DOHH2 (cell line): ENCODE results near the gene USP9X.

Experiments
- H3F3A ChIP-seq: fragments of 200-600 bp; sonication (generic), shearing (Covaris generic); 2 replicates; pipeline ENCODE4 v1.6.0; 2016; ENCODE audit warnings: antibody characterized with exemption, mild to moderate bottlenecking; ENCODE audit not compliant: control insufficient read depth, insufficient read depth
- H3K27ac ChIP-seq: fragments of 200-600 bp; sonication (generic); 2 replicates; pipeline ENCODE4 v1.5.1; 2014; ENCODE audit warnings: low read depth, mild to moderate bottlenecking, low read length, moderate library complexity
- H3K27me3 ChIP-seq: fragments of 200-600 bp; sonication (generic); 2 replicates; pipeline ENCODE4 v1.6.1; 2014; ENCODE audit warnings: mild to moderate bottlenecking, low read length, mixed read lengths; ENCODE audit not compliant: control insufficient read depth
- H3K36me3 ChIP-seq: fragments of 200-600 bp; sonication (generic); 2 replicates; pipeline ENCODE4 v1.6.1; 2014; ENCODE audit warnings: mild to moderate bottlenecking, low read length, moderate library complexity, mixed read lengths; ENCODE audit not compliant: control insufficient read depth
- H3K4me1 ChIP-seq: fragments of 200-600 bp; sonication (generic); 2 replicates; pipeline ENCODE4 v1.6.1; 2014; ENCODE audit warnings: mild to moderate bottlenecking, low read length, mixed read lengths; ENCODE audit not compliant: control insufficient read depth
- H3K4me2 ChIP-seq: fragments of 200-600 bp; sonication (generic); 2 replicates; pipeline ENCODE4 v1.6.0; 2014; ENCODE audit warnings: mild to moderate bottlenecking, low read length, moderate library complexity
- H3K4me3 ChIP-seq: fragments of 200-600 bp; sonication (generic); 2 replicates; pipeline ENCODE4 v1.5.1; 2014; ENCODE audit warnings: mild to moderate bottlenecking, low read length, mixed read lengths
- H3K79me2 ChIP-seq: fragments of 200-600 bp; sonication (generic); 2 replicates; pipeline ENCODE4 v1.6.1; 2014; ENCODE audit warnings: mild to moderate bottlenecking, low read length, mixed read lengths; ENCODE audit not compliant: control insufficient read depth
- H3K9me2 ChIP-seq: fragments of 200-600 bp; sonication (generic); replicated peaks from 2 replicates; pipeline ENCODE4 v1.6.1; 2014; ENCODE audit warnings: mild to moderate bottlenecking, low read length, mixed read lengths; ENCODE audit not compliant: control insufficient read depth
- H3K9me3 ChIP-seq: fragments of 200-600 bp; sonication (generic); 2 replicates; pipeline ENCODE4 v1.6.1; 2014; ENCODE audit warnings: antibody characterized with exemption, low read length, mixed read lengths; ENCODE audit not compliant: control insufficient read depth, insufficient read depth
- H4K20me1 ChIP-seq: fragments of 200-600 bp; sonication (generic); 2 replicates; pipeline ENCODE4 v1.6.0; 2014; ENCODE audit warnings: low read depth, mild to moderate bottlenecking, antibody characterized with exemption, low read length, moderate library complexity; ENCODE audit not compliant: control insufficient read depth, insufficient read depth
- EZH2phosphoT487 ChIP-seq: fragments of 200-600 bp; sonication (generic); IDR thresholded peaks from 2 replicates; pipeline ENCODE4 v1.6.1; 2017; ENCODE audit warnings: borderline replicate concordance, mild to moderate bottlenecking, antibody characterized with exemption, low read length, moderate library complexity, mixed read lengths
- TF ChIP-seq, protein P1 (sequence below): fragments of 200-600 bp; sonication (generic); IDR thresholded peaks from one replicate; pipeline ENCODE4 v1.5.1; 2014; ENCODE audit warnings: antibody characterized with exemption, mild to moderate bottlenecking, low read depth, low read length; ENCODE audit not compliant: poor library complexity, severe bottlenecking

USP9X gene

GRCh38 chrX:41108007-41108406 lies 22.8 kb downstream of the USP9X start:
- no peak overlapping the region for H3K4me3 ChIP-seq
- no peak overlapping the region for H3K27ac ChIP-seq
- peaks cover 99% of the 10 kb centered on the region for H3K79me2 ChIP-seq
- no peaks in the 10 kb centered on the region for H3K9me2 ChIP-seq
- H3F3A ChIP-seq: no peaks in the 10 kb centered on the region
- H3K4me2 ChIP-seq: no peak overlapping the region
- no peaks in the 10 kb centered on the region for H3K9me3 ChIP-seq
- no peaks in the 10 kb centered on the region for H3K36me3 ChIP-seq
- peaks cover 25% of the 10 kb centered on the region for H3K4me1 ChIP-seq
- TF ChIP-seq, protein P1, sequence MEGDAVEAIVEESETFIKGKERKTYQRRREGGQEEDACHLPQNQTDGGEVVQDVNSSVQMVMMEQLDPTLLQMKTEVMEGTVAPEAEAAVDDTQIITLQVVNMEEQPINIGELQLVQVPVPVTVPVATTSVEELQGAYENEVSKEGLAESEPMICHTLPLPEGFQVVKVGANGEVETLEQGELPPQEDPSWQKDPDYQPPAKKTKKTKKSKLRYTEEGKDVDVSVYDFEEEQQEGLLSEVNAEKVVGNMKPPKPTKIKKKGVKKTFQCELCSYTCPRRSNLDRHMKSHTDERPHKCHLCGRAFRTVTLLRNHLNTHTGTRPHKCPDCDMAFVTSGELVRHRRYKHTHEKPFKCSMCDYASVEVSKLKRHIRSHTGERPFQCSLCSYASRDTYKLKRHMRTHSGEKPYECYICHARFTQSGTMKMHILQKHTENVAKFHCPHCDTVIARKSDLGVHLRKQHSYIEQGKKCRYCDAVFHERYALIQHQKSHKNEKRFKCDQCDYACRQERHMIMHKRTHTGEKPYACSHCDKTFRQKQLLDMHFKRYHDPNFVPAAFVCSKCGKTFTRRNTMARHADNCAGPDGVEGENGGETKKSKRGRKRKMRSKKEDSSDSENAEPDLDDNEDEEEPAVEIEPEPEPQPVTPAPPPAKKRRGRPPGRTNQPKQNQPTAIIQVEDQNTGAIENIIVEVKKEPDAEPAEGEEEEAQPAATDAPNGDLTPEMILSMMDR: no peak
- TF ChIP-seq EZH2phosphoT487: no peak
- no peaks in the 10 kb centered on the region for H3K27me3 ChIP-seq
- peaks cover 5% of the 10 kb centered on the region; the same call in 1 of the 2 replicates for H4K20me1 ChIP-seq

GRCh38 chrX:41108463-41109205 lies 23.4 kb downstream of the USP9X start:
- Histone ChIP-seq H3K36me3 (no peaks in the 10 kb centered on the region), H3K79me2 (peaks cover 98% of the 10 kb centered on the region), H3K9me3 (no peaks in the 10 kb centered on the region), H3K4me2 (no peak overlapping the region), H3K27ac (no peak overlapping the region), H3K4me3 (no peak overlapping the region), H3K9me2 (no peaks in the 10 kb centered on the region), H3F3A (no peaks in the 10 kb centered on the region), H3K4me1 (peaks cover 25% of the 10 kb centered on the region), H4K20me1 (peaks cover 5% of the 10 kb centered on the region; the same call in 1 of the 2 replicates), H3K27me3 (no peaks in the 10 kb centered on the region)
- TF ChIP-seq, protein P1: no peak
- TF ChIP-seq EZH2phosphoT487: no peak

- no peak overlapping the region for H3K4me3 ChIP-seq
- no peaks in the 10 kb centered on the region for H3K36me3 ChIP-seq
- peaks cover 11% of the 10 kb centered on the region; the same call in 1 of the 2 replicates for H4K20me1 ChIP-seq
Observed at GRCh38 chrX:41110801-41111625, 25.8 kb downstream of the USP9X start.

More at GRCh38 chrX:41110801-41111625, 25.8 kb downstream of the USP9X start:
- no peak overlapping the region for H3K27ac ChIP-seq
- peaks cover 96% of the 10 kb centered on the region for H3K79me2 ChIP-seq
- H3K4me2 ChIP-seq: no peak overlapping the region
- H3K27me3 ChIP-seq: no peaks in the 10 kb centered on the region
- H3F3A ChIP-seq: 0 out of 2 replicates have a peak, but pooled peaks cover 6% of the 10 kb centered on the region
- H3K9me3 ChIP-seq: no peaks in the 10 kb centered on the region
- TF ChIP-seq EZH2phosphoT487: no peak
- TF ChIP-seq, protein P1: no peak
- H3K4me1 ChIP-seq: peaks cover 44% of the 10 kb centered on the region
- no peaks in the 10 kb centered on the region for H3K9me2 ChIP-seq
